CD4-positive, alpha-beta T cell (primary cell): ENCODE data around the gene LPCAT3. TPM values are rescaled to one million over a fixed set of nuclear protein-coding genes. Genes with fewer than 3 reads are reported as not detected.

Source experiments
- ATAC-seq: fragments of 200-7000 bp; cut with Tn5 transposase; one replicate; pipeline ENCODE4 v1.10.0; 2022; ENCODE audit warnings: mild to moderate bottlenecking; ENCODE audit not compliant: poor library complexity
- CTCF ChIA-PET: fragments of 350-600 bp; sonication (Branson Sonifier 250); formaldehyde crosslinking; loops from one replicate; lab custom pipeline; 2021; ENCODE audit warnings: antibody characterized with exemption, inconsistent platforms; lab: Charles Lee
- POLR2A ChIA-PET: fragments of 350-600 bp; sonication (Branson Sonifier 250); formaldehyde crosslinking; loops from one replicate; lab custom pipeline; 2021; ENCODE audit warnings: antibody characterized with exemption, inconsistent platforms; lab: Charles Lee
- DNase-seq, 14 experiments: peaks; one replicate each; pipeline ENCODE4 v3.0.0-alpha.2; 2013 to 2020; ENCODE audit warnings: mixed read lengths in 2 of 14
- H3K27ac ChIP-seq, 2 donors: one replicate each; pipeline versions ENCODE4 v1.5.1 to v1.7.0; 2013; ENCODE audit warnings: low read length in 2 of 2, low read depth in 1 of 2, mild to moderate bottlenecking in 1 of 2
- H3K27me3 ChIP-seq, 2 experiments: 1 replicate in 1 of 2; 2 replicates in 1 of 2; pipeline versions ENCODE4 v1.6.1 to v1.7.0; 2013; ENCODE audit warnings: low read length in 2 of 2, control low read depth in 1 of 2, mild to moderate bottlenecking in 1 of 2, moderate library complexity in 1 of 2; ENCODE audit not compliant: insufficient read depth in 2 of 2, control insufficient read depth in 1 of 2
- H3K36me3 ChIP-seq: one replicate; pipeline ENCODE4 v1.6.1; 2013; ENCODE audit warnings: low read length, control low read depth; ENCODE audit not compliant: insufficient read depth
- H3K4me1 ChIP-seq: one replicate; pipeline ENCODE4 v1.6.1; 2013; ENCODE audit warnings: low read length, control low read depth; ENCODE audit not compliant: insufficient read depth
- H3K4me3 ChIP-seq: one replicate; pipeline ENCODE4 v1.5.1; 2013; ENCODE audit warnings: mild to moderate bottlenecking, low read length, moderate library complexity
- H3K9me3 ChIP-seq, 2 experiments: 1 replicate in 1 of 2; 2 replicates in 1 of 2; pipeline versions ENCODE4 v1.6.1 to v1.7.0; 2013; ENCODE audit warnings: low read length in 2 of 2, mild to moderate bottlenecking in 2 of 2, control low read depth in 1 of 2, moderate library complexity in 1 of 2; ENCODE audit not compliant: control insufficient read depth in 1 of 2, insufficient read depth in 1 of 2
- H3K27ac Mint-ChIP-seq: one replicate; pipeline ENCODE4 v1.8.0; 2020; ENCODE audit warnings: mixed read lengths
- H3K27me3 Mint-ChIP-seq: one replicate; pipeline ENCODE4 v1.8.0; 2021; ENCODE audit warnings: mixed read lengths
- H3K36me3 Mint-ChIP-seq: one replicate; pipeline ENCODE4 v1.8.0; 2021; ENCODE audit warnings: low read depth, mixed read lengths
- H3K4me1 Mint-ChIP-seq: one replicate; pipeline ENCODE4 v1.8.0; 2021; ENCODE audit warnings: low read depth, mixed read lengths
- H3K4me3 Mint-ChIP-seq: one replicate; pipeline ENCODE4 v1.8.0; 2020; ENCODE audit warnings: mild to moderate bottlenecking, mixed read lengths
- H3K9me3 Mint-ChIP-seq: one replicate; pipeline ENCODE4 v1.8.0; 2020; ENCODE audit warnings: mixed read lengths
- CTCF ChIP-seq: fragments of 200-600 bp; IDR thresholded peaks from one replicate; pipeline ENCODE4 v1.8.0; 2022; ENCODE audit warnings: antibody characterized with exemption, mild to moderate bottlenecking
- intact Hi-C, 2 experiments: fragments of 100-400 bp; cut with DNase I in 1 of 2; cut with micrococcal nuclease in 1 of 2; formaldehyde crosslinking; loops; one replicate each; pipeline versions ENCODE4 v1.15.1 to v1.9.0; 2023 to 2025; cut with DNase I, micrococcal nuclease
- total RNA-seq, 174 experiments: library from RNA in 2 of 174; stranded (reverse) in 2 of 174; gene quantifications; one replicate each; pipeline ENCODE4 v1.2.3 and lab custom pipeline; 2021 to 2026

The LPCAT3 gene
- total RNA-seq, 2 experiments from 2014 or later: 11.8 to 14.8 TPM

DNA sequence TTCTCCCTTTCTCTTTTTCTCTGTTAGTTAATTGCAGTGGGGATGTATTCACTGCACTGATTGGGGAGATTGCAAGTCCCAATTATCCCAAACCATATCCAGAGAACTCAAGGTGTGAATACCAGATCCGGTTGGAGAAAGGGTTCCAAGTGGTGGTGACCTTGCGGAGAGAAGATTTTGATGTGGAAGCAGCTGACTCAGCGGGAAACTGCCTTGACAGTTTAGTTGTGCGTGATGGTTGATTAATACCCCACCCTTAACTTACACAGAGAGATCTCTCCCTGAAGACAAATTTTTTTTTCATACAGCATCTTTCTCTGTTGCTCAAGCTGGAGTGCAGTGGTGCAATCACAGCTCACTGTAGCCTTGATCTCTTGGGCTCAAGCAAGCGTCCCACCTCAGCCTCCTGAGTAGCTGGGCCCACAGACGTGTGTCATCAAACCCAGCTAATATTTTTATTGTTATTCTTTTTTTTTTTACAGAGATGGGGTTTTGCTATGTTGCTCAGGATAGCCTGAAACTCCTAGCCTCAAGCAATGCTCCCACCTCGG is 46.9 kb upstream of the LPCAT3 start:
- Histone ChIP-seq H3K36me3 (no peaks in the 10 kb centered on the region), H3K4me1 (no peaks in the 10 kb centered on the region), H3K9me3 (no peaks in the 10 kb centered on the region), H3K27ac (no peak overlapping the region), H3K27me3 (peaks cover 7 to 8% of the 10 kb centered on the region in 2 experiments), H3K4me3 (no peak overlapping the region)
- ATAC-seq: no peak
- no peaks in the 10 kb centered on the region for H3K36me3 Mint-ChIP-seq
- ChIA-PET CTCF (interaction anchor here (0.6 to 1.1 kb wide), 2 partner anchors 30 to 93 kb away, joined by 3 to 4 read pairs; no protein-coding TSS in a partner anchor), POLR2A (interaction anchor here (0.6 kb wide), 1 partner anchor 21 kb away, joined by 3 read pairs; no protein-coding TSS in a partner anchor)
- no peak for DNase-seq
- H3K27ac Mint-ChIP-seq: no peak overlapping the region
- H3K9me3 Mint-ChIP-seq: no peaks in the 10 kb centered on the region
- H3K4me1 Mint-ChIP-seq: no peaks in the 10 kb centered on the region
- H3K27me3 Mint-ChIP-seq: peaks cover 14% of the 10 kb centered on the region
- H3K4me3 Mint-ChIP-seq: no peak overlapping the region
- no peak for TF ChIP-seq CTCF
- intact Hi-C loops: no loop called here

GRCh38 chr12:7064516-7064915 is 46.2 kb upstream of the LPCAT3 start:
- ChIA-PET POLR2A (no interaction called here), CTCF (interaction anchor here (0.5 to 1.1 kb wide), 3 partner anchors 13 to 94 kb away, joined by 3 to 4 read pairs (median 3); no protein-coding TSS in a partner anchor)
- Histone ChIP-seq H3K27ac (no peak overlapping the region), H3K9me3 (no peaks in the 10 kb centered on the region), H3K4me1 (no peaks in the 10 kb centered on the region), H3K27me3 (peaks cover 7 to 12% of the 10 kb centered on the region in 2 experiments), H3K4me3 (no peak overlapping the region), H3K36me3 (no peaks in the 10 kb centered on the region)
- intact Hi-C loops: no loop called here
- no peaks in the 10 kb centered on the region for H3K4me1 Mint-ChIP-seq
- no peaks in the 10 kb centered on the region for H3K36me3 Mint-ChIP-seq
- ATAC-seq (no peak), DNase-seq (no peak)
- no peaks in the 10 kb centered on the region for H3K9me3 Mint-ChIP-seq
- H3K27me3 Mint-ChIP-seq: peaks cover 20% of the 10 kb centered on the region
- no peak overlapping the region for H3K27ac Mint-ChIP-seq
- H3K4me3 Mint-ChIP-seq: no peak overlapping the region
- no peak for TF ChIP-seq CTCF

DNA sequence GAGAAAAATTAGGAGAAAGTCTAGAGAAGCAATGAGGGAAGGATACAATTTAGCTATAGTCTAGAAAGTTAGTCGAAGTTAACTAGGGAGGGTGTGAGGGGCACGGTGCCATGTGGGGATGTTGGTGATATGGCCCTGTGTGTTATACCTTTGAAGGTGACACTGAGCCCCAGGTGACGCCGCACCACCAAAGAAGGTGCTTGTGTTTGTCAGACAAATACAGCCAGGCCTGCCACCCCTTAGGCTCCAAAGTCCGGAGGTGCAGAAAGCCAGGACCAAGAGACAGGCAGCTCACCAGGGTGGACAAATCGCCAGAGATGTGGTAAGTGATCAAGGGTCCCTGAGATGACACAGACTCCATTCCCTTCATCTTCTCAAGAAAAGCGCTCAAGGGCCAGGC is 43.3 kb upstream of the LPCAT3 start:
- no peak for DNase-seq

More for the DNA sequence above, 43.3 kb upstream of the LPCAT3 start:
- intact Hi-C loops: no loop called here
- Histone ChIP-seq H3K36me3 (no peaks in the 10 kb centered on the region), H3K4me3 (no peak overlapping the region), H3K9me3 (no peaks in the 10 kb centered on the region), H3K4me1 (no peaks in the 10 kb centered on the region), H3K27ac (no peak overlapping the region), H3K27me3 (peaks cover 7 to 12% of the 10 kb centered on the region in 2 experiments)
- Mint-ChIP-seq H3K4me3 (no peak overlapping the region), H3K4me1 (no peaks in the 10 kb centered on the region), H3K27ac (no peak overlapping the region), H3K36me3 (no peaks in the 10 kb centered on the region), H3K27me3 (peaks cover 34% of the 10 kb centered on the region), H3K9me3 (no peaks in the 10 kb centered on the region)
- POLR2A ChIA-PET: no interaction called here
- no peak for TF ChIP-seq CTCF
- no peak for ATAC-seq
- CTCF ChIA-PET: no interaction called here
